ENCODE data around the gene PTPRH.

The PTPRH gene

DNA sequence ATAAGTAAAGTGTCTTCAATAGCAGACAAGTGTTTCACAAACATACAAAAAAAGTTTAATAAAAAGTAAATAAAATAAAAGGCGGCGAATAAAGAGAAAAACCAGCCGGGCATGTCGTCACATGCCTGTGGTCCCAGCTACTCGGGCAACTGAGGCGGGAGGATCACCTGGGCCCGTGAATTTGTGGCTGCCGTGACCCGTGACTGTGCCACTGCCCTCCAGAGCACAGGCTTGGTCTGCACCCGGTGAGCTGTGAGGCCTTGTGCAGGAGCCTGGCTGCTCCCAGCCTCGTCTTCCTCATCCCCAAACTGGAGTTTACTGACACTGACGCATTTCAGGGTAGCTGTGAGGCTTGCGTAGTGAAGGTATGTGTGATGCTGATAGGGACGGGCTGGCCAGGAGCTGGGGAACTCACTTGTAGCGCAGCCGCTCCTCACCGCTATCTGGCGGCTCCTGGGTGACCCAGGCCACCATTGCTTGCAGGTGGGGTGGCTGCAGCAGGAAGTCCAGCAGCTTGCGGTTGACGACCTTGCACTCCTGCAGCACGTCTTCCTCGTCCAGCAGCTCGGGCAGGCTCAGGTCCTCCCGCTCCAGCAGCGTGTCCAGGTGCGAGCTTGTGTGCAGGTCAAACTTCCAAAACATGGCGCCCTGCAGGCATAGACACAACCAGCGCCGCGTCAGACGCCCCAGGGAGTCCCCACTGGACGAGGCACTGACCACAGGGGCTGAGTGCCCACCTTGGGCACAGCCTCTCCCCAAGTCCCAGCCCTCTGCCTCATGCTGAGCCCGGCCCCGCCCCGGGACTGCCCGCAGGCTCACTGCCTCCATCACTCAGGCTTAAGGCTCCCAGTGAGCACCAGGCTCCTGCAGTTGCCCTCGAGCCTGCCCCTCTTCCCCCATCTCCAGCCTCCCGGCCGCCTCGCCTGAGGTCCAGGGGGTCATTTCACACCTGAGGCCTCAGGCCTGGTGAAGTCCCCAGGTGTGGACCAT lies 37.5 kb upstream of the PTPRH start:
- no peak for DNase-seq (ENCODE audit: low read depth in 2 of 2)

DNA sequence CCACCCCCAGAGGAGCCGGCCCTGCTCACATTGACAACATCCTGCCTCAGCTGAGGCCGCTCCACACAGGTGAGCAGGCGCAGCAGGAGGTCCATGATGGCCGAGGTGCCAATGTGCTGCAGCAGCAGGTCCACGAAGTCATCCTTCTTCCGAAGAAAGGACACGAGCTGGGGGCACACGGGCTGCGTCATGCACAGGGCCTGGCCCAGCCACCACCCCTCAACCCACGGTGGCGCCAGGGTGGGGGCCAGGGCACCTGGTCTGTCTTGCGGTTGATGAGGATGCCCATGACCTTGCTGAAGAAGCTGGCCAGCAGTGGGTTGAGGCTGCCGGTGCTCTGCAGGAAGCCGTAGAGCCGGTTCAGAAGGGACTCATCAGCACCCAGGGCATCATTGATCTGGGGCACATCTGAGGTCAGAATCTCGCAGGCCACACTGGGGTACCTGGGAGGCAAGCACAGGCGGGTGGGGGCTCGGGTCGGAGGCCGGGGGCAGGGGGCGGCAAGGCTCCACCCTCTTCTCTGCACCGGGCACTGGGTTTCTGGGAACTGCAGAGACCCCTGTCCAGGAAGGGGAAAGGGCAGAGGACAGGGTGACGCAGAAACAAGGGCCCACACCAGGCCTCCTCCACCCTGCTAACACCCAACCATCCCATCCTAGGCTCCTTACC lies 36.1 kb upstream of the PTPRH start:
- DNase-seq (ENCODE audit: low read depth in 2 of 2), result no peak

DNA sequence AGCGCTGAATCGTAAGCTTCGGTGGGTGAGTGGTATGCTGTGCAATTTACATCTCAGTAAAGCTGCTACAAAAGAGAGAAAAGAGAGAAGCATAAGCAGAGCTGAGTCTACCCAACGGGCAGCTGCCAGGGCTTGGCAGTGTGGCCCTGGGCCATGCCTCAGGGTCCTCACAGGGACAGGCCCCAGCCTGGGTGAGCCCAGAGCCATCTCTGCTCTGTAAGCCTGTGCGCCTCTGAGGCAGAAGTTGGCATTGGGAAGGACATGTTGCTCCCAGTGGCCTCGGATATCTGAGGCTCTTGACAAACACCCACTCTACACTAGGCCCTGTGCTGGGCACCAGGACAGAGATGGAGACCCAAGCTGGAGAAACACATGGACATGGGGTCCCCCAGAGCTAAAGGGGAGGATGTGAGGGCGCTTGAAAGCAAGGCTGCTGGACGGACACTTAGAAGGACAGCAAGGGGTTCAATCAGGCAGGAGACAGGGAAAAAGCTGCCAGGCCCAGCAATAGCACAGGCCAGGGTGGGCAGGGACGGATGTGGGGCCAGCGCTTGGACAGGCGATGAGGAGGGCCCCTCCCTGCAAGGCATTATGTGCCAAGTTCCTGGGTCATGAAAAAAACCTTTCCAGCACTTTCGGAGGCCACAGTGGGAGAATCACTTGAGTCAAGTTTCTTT lies 34.8 kb upstream of the PTPRH start:
- no peak for DNase-seq (ENCODE audit: low read depth in 2 of 2)

DNA sequence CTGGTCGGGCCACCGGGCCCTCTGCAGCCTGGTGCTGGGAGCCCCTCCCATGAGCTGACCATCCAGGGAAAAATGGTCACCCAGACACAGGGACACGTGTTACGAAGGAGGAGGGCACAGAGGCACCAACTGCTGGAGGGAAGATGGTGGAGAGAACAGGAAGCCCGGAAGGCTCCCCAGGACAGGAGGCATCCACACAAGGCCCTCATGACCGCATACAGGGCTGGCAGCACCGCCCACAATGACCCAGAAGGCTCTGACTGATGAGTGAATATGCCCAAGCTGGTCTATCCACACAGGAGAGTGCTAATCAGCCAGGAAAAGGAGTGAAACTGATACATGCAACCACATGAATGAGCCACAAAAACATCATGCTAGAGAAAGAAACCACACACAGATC lies 33.2 kb upstream of the PTPRH start:
- no peak for DNase-seq (ENCODE audit: low read depth in 2 of 2)

DNA sequence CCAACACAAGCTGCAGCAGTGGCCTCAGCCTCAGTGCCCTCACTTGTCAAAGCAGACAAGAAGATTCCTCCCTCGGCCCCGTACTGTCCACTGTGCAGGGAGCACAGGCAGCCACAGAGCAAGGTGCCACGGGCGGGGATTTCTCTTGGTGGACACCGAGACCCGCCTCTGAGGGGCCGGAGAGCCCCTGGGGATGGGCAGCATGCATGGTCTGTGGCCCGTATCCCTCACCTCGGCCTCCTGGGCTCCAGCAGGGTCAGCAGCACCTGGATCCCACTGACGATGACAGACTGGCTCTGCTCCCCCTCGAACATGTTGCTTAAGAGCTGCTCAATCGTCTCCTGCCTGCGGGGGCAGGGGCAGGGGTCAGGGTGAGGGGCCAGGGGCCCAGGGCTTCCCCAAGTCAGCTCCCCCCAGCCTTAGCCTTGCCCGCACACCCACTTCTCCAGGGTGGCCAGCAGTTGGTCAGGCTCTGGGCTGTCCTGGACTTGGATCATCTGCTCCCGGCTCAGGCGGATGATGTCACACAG lies 32.7 kb upstream of the PTPRH start:
- DNase-seq (ENCODE audit: low read depth in 2 of 2), result no peak

DNA sequence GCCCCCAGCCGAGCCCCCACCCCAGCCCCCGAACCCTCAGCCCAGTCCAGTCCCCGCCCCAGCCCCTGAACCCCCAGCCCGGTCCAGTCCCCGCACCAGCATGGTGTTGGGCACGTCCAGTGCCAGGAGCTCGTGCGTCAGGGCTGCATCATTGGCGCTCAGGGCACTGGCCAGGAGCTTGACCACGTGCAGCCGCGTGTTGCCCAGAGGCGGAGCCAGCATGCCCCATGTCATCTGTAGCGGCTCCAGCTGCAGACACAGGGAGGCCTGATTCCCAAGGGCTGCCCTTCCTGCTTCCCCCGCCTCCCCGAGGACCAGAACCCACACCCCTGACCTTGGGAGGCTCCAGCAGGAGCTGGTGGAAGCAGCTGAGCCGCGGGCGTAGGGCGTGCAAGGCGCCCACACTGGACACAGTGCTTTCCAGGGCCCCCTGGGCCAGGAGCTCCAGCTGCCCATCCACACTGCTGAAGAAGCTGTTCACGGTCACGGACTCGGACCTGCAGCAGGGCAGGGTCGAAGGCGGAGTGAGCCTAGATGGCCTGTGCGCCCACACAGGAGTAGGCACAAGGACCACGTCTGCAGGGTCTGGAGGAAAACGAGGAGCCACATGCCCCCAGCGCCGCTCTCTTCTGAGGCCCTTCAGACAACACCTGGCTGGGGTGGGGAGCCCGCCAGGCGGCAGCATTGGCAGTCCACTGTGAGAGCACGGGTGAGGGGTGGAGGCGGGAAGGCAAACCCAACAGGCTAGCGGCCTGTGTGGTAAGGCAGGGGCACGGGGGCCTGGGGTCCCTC lies 32.0 kb upstream of the PTPRH start:
- DNase-seq (ENCODE audit: low read depth in 2 of 2), result no peak

DNA sequence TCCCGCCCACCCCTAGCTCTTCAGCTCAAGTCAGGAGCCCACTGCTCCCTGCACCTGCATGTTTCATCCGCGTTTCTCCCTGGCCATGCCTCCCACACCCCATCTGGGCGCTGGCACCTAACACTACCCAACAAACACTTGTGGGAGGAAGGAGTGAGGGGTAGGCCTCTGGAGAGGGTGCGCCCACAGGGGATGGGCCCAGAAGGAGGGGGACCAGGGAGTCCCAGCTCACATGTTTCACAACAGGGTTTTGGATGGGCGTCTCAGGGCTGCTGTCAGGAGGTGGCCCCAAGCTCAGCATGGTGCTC lies 31.4 kb upstream of the PTPRH start:
- no peak for DNase-seq (ENCODE audit: low read depth in 2 of 2)

DNA sequence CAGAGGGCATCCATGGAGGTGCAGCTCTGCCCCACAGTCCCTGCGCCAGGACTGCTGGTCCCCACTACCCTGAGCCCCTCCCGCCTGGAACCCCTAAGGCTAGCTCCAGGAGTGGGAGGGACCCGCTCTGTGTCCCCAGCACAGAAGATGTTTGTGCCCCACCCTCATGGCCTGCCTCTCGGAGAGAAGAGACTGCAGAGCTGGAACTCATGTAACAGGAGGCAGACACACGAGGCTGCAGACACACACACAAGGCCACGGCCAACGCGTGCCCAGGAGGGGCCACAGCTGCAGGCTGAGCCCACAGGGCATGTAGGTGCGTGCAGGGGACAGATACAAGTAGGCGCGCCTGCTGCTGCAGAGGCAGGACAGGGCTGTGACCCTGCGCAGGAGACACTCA lies 29.7 kb upstream of the PTPRH start:
- no peak for DNase-seq (ENCODE audit: low read depth in 2 of 2)

DNA sequence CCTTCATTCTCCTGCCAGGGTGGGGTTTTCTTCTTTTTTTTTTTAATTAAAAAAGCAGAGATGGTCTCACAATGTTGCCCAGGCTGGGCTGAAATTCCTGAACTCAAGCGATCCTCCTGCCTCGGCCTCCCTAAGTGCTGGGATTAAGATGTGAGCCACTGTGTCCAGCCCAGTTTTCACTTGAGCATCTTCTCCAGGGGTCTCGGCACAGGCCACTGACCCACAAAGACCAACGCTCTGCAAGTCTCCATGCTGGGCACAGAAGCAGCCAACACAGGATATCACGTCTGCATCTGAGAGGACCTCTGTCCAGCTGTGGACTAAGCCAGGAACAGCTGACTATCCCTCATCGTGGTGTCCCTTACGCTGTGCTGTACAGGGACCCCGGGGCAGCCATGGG lies 28.7 kb upstream of the PTPRH start:
- DNase-seq (ENCODE audit: low read depth in 2 of 2), result no peak

DNA sequence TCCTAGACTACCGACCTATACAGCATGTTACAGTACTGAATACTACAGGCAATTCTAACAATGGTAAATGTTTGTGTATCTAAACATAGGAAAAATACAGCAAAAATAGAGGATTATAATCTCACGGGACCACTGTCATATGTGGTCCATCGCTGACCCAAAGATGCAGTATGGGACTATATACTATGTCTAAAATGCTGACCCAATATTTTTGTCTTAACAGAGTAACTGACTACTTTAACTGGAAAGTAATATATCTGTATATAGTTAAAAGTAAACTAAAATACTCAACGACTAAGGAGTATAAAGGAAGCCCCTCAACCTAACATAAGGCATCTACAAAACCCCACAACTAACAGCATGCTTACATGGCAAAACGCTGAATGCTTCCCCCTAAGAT lies 23.7 kb upstream of the PTPRH start:
- no peak for DNase-seq (ENCODE audit: low read depth in 2 of 2)

DNA sequence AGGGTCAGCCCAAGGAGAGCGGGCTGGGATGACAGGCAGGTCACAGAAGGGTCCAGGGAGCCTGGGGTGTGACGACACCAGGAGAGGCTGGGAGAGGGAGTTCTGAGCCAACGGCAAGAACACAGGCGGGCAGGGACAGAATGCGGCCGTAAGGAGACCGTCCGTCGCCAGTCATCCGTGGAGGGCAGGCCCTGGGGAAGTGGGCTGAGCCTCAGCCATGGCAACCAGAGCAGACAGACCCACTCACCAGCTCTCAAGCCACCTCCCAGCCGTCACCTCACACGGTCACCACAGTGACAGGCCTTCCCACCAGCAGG lies 22.9 kb upstream of the PTPRH start:
- DNase-seq (ENCODE audit: low read depth in 2 of 2), result no peak

DNA sequence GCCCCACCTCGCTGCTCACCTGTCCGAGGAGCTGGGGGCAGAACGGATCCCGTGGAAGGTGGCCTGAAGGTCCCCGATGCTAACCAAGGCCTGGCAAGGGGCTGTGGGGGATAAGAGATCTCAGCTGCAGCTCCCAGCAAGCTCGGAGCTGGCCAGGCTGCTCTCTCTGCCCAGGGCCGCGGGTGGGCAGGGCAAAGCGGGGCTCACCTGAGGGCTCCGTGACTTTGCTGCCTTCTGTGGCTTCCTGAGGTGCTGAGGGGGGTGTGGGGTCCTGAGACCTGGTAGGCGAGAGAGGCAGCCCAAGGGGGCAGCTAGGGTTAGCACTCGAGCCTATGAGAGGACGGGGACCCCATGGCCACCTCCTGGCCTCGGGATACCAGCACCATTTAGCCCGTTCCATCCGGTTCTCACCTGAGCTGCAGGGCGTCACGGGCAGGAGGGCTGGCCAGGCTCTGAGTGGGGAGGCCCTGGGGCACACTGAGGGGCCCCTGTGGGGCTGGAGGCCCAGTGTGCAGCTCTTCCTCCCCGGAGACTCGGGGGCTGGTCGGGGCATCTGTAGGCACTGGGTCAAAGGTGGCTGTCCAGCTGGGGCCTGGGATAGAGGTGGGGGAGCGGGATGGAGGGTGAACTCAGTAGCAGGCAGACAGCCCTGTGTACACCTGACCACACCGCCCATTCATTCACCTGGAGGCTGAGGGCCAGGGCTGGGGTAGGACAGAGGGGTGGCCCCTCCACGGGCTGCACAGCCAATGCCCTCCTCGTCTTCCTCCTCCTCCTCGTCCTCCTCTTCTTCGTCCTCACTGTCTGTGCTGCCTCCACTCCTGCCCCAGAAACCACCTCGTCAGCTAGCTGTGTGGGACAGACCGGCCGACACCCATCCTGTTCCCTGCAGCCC lies 22.3 kb upstream of the PTPRH start:
- no peak for DNase-seq (ENCODE audit: low read depth in 2 of 2)

DNA sequence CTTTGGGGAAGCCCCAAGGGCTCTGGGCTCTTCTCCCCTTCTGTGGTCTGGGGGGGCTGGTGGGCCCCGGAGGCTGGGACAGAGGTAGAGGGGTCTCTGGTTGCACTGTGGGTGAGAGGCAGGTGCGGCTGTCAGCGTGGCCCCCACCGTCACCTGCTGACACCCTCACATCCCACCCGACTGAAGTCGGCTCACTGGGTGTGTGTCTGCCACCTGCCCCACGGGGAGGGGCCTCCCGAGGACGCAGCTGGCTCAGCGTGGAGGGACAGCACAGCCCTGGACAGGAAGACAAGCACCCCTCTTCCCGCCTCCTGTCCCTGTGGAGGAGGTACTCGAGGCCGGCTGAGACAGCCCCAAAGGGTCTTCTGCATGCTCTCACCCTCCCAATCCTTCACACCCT lies 21.5 kb upstream of the PTPRH start:
- no peak for DNase-seq (ENCODE audit: low read depth in 2 of 2)

DNA sequence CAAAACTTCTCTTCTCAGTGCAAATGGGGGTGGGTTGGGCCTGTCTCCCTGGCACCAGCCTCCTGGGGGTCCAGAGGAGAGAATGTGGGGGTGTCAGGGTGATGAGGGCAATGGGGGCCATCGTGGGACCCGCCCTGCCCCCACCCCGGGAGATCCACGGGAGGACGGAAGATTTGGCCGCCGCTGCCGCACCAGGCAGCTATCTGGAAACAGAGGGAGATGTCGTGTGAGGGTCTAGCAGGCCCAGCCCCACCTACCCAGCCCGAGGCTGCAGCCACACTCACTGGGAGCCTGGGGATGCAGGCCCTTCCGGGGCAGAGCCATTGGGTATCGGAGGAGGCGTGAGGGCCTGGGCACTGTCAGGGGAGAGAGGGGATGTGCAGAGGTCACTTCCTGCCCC lies 21.0 kb upstream of the PTPRH start:
- DNase-seq (ENCODE audit: low read depth in 2 of 2), result no peak

DNA sequence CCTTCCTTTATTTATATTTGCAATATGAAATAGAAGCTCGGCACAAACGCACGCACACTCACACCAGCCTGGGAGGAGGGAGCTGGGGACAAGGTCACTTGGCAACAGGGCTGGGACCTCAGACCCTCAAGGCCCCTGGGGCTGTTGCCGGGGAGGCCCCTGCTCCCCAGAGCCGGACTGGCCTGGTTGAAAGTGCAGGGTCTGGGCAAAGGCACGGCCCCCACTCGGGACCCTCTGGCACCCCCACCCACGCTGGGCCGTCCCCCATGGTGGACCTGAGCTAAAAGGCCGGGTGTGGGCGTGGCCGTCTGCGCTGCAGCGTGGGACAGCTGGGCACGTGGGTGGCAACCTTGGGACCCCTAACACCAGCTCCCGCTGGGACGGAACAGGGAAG lies 20.5 kb upstream of the PTPRH start:
- DNase-seq (ENCODE audit: low read depth in 2 of 2), result no peak

DNA sequence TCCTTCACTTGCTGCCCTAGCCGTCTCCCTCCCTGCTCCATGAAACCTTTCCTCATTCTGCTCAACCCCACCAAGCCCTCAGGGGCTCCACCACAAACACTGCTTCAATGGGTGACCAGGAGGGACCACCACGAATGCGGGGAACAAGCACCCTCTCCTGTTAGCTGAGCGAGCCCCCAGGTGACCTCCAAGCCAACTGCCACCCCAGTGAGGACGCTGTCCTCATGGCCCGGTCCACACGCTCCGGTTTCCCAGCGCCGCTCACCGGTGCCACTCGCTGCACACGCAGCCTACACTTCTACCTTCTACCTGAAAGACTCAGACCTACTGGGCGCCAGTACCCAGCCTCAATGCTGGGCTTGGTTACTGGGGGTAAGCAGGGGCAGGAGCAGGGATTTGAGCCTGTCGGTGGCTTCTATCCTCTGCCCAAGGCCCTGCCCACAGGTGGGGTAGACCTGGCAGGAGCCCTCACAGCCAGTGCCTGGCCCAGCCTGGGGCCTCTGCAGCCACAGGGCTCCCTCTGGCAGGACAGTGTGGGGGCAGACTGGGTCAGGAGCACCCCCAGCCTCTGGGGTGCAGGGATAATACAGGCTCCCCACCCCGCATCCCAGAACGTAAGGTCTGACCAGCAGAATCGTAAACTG lies 20.0 kb upstream of the PTPRH start:
- no peak for DNase-seq (ENCODE audit: low read depth in 2 of 2)

DNA sequence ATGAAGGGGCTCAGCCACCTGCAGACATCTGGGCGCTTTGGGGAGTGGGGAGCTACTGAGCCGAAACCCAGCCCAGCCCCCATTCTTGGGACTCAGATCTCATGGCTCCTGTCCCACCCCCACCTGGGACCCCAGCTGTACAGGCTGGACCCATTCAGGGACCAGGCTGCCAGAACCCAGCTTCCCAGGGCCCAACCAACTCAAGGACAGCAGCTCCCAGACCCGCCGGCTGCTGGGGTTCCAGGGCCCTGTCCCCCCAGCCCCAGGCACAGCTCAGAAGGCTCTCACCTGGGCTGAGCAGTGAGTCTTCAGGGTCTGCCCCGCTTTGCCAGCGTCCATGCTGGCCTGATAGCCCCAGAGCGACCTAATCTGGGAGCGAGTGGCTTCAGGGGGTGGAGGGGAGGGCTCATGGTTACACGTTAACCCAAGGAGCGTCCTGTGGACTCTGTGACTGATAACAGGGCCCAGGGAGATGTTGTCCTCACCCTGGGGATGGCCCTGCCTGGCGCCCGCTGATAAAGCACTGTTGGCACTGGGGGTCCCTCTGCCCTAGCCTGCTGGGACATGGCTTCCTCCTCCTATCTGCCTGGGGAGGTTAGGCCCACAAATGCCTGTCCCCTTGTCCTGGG lies 19.2 kb upstream of the PTPRH start, which contains the start of gene TMEM86B:
Gene TMEM86B (minus strand): TSS at position 361 of the 629 bp plus-strand sequence. CDS start 22 bp downstream, at position 339.
- no peak for DNase-seq (ENCODE audit: low read depth in 2 of 2)

DNA sequence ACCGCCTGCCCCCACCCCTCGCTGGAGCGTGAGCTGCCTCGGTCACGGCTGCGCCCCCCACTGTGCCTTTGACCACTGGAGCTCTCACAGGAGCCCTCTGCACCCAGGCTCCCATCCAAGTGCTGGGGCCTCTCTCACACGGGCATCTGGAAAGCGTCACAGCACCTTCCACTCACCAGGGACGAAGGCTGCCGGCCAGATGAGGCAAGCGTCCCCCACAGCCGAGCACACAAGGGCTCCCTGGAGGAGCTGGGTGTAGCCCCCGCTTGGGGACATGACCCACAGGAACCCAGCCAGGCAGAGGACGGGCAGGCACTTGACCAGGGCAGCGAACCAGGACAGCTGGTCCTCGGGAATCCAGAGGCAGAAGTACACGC lies 18.7 kb upstream of the PTPRH start:
- DNase-seq (ENCODE audit: low read depth in 2 of 2), result no peak

DNA sequence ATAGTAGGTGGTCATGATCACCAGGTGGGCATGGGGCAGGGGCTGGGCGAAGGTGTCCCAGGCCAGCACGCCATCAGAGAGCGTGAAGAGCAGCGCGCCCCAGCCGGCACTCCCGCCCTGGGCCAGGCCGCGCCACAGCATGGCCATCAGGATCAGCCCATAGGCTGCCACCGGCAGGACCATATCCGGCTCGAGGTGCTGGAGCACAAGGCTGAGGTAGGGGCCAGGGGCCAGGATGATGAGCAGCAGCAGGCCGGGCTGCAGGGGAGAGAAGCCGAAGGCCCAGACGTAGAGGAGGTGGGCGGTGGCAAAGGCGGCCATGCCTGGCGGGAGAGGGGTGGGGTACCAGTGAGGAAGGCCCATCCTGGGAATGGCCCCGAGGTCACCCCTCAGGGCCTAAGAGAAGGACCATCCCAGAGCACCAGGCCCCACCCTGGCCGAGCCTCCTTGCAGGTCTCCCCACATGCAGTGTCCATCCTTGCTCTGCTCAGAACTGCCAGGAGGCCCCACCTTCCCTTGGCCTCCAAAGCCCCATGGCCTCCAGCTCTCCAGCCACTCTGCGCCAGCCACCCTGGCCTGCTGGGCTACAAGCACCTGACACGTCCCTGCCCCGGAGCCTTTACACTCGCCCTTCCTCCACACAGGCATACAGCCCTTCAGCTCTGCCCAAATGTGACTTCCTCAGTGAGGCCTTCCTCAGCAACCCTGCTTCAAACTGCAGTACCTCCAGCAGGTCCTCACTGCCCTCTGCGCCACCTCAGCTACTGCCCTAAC lies 18.1 kb upstream of the PTPRH start:
- no peak for DNase-seq (ENCODE audit: low read depth in 2 of 2)
